ENCODE data around the gene CDK11B.

DNA sequence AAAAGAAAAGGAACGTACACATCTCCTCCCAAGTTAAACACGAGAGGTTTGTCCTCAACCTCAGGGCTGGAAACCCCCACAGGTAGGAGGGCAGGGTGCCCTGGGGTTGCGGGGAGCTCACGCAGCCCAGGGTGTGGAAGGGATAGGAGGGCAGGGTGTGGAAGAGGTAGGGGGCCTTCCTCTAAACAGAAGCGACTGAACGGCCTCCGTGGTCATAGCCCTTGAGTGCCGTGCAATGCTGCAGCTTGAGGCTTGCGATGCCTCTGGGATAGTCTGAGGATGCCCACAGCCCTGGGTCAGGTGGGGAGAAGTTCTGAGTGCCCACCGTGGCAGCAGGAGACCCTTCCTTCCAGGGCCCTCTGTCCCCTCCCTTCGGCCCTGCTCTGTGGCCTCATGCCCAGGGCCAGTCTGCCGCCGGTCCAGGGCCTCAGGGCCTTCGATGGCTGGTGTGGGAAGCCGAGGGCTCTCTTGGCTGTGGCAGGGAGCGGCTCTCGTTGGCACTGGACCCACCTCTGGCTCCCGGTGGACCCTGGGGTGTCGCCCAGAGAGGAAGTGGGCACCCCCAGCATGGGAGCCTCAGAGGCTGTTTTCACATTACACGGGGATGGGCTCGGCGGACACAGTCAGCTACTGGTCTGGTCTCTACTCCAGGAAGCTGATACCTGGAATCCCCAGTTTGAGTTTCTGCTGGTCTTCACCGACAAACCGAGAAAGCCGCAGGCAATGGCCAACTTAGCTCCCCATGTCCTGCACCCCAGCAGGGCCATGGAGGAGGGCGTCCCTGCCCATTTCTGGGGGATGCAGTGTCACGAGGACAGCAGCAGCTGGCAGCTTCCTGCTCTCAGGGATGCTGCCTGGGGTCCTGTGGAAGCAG, 6.4 kb upstream of the CDK11B start:
- TF ChIP-seq, protein P1, sequence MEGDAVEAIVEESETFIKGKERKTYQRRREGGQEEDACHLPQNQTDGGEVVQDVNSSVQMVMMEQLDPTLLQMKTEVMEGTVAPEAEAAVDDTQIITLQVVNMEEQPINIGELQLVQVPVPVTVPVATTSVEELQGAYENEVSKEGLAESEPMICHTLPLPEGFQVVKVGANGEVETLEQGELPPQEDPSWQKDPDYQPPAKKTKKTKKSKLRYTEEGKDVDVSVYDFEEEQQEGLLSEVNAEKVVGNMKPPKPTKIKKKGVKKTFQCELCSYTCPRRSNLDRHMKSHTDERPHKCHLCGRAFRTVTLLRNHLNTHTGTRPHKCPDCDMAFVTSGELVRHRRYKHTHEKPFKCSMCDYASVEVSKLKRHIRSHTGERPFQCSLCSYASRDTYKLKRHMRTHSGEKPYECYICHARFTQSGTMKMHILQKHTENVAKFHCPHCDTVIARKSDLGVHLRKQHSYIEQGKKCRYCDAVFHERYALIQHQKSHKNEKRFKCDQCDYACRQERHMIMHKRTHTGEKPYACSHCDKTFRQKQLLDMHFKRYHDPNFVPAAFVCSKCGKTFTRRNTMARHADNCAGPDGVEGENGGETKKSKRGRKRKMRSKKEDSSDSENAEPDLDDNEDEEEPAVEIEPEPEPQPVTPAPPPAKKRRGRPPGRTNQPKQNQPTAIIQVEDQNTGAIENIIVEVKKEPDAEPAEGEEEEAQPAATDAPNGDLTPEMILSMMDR (conservative IDR thresholded peaks at IDR 0.05; ENCODE audit: low read depth, low read length): no peak
- TF ChIP-seq EZH2 (IDR thresholded peaks at IDR 0.05; ENCODE audit: low read length, unreplicated experiment) (no peak), EZH2phosphoT487 (IDR thresholded peaks at IDR 0.05; ENCODE audit: borderline replicate concordance, low read length) (no peak)

All from PC-3 (cell line).